Mesenchymal stem cell (in vitro differentiated cells and primary cell): ENCODE data around the gene NOSIP.

Experiments used
- DNase-seq: peaks from one replicate; pipeline ENCODE4 v3.0.0-alpha.2; 2013
- H2AFZ ChIP-seq: one replicate; pipeline ENCODE4 v1.6.1; 2013; ENCODE audit warnings: low read depth, mild to moderate bottlenecking, control low read depth, inconsistent platforms, low read length, moderate library complexity
- H2AK5ac ChIP-seq: 2 replicates; pipeline ENCODE4 v1.6.1; 2013; ENCODE audit warnings: low read length, moderate library complexity, mild to moderate bottlenecking, inconsistent platforms; ENCODE audit not compliant: severe bottlenecking
- H2BK120ac ChIP-seq: one replicate; pipeline ENCODE4 v1.6.1; 2013; ENCODE audit warnings: low read depth, mild to moderate bottlenecking, inconsistent platforms, low read length, moderate library complexity
- H2BK12ac ChIP-seq, 2 experiments: one replicate each; pipeline ENCODE4 v1.6.1; 2013; ENCODE audit warnings: inconsistent platforms in 2 of 2, low read length in 2 of 2, mild to moderate bottlenecking in 2 of 2, moderate library complexity in 2 of 2, control low read depth in 1 of 2
- H2BK15ac ChIP-seq: one replicate; pipeline ENCODE4 v1.6.1; 2013; ENCODE audit warnings: mild to moderate bottlenecking, low read depth, inconsistent platforms; ENCODE audit not compliant: poor library complexity, severe bottlenecking
- H2BK5ac ChIP-seq: 2 replicates; pipeline ENCODE4 v1.6.1; 2013; ENCODE audit warnings: low read depth, mild to moderate bottlenecking, low read length, control low read depth, inconsistent platforms; ENCODE audit not compliant: poor library complexity, severe bottlenecking
- H3K14ac ChIP-seq, 2 experiments: one replicate each; pipeline ENCODE4 v1.6.1; 2013; ENCODE audit warnings: inconsistent platforms in 2 of 2, low read length in 2 of 2, control low read depth in 1 of 2, mild to moderate bottlenecking in 1 of 2, moderate library complexity in 1 of 2
- H3K18ac ChIP-seq, 2 experiments: one replicate each; pipeline ENCODE4 v1.6.1; 2013; ENCODE audit warnings: inconsistent platforms in 2 of 2, low read length in 2 of 2, control low read depth in 1 of 2, low read depth in 1 of 2, mild to moderate bottlenecking in 1 of 2
- H3K23ac ChIP-seq, 2 experiments: one replicate each; pipeline ENCODE4 v1.6.1; 2013; ENCODE audit warnings: inconsistent platforms in 2 of 2, low read length in 2 of 2, mild to moderate bottlenecking in 2 of 2, moderate library complexity in 2 of 2, control low read depth in 1 of 2
- H3K27ac ChIP-seq: 2 replicates; pipeline ENCODE4 v1.5.1; 2013; ENCODE audit warnings: mild to moderate bottlenecking, moderate library complexity, low read length, control low read depth, inconsistent platforms; ENCODE audit not compliant: poor library complexity, severe bottlenecking
- H3K27me3 ChIP-seq, 2 experiments: 2 replicates each; pipeline versions ENCODE4 v1.6.1 to v1.7.0; 2013; ENCODE audit warnings: low read length in 2 of 2, mild to moderate bottlenecking in 2 of 2, moderate library complexity in 2 of 2, control low read depth in 1 of 2, inconsistent platforms in 1 of 2; ENCODE audit not compliant: control insufficient read depth in 1 of 2, insufficient read depth in 1 of 2
- H3K36me3 ChIP-seq, 2 experiments: 2 replicates each; pipeline versions ENCODE4 v1.6.1 to v1.7.0; 2013; ENCODE audit warnings: low read length in 2 of 2, control low read depth in 1 of 2, inconsistent platforms in 1 of 2, low read depth in 1 of 2, mild to moderate bottlenecking in 1 of 2; ENCODE audit not compliant: insufficient read depth in 2 of 2, control insufficient read depth in 1 of 2
- H3K4ac ChIP-seq, 2 experiments: one replicate each; pipeline ENCODE4 v1.6.1; 2013; ENCODE audit warnings: inconsistent platforms in 2 of 2, low read length in 2 of 2, mild to moderate bottlenecking in 2 of 2, moderate library complexity in 2 of 2, control low read depth in 1 of 2, low read depth in 1 of 2
- H3K4me1 ChIP-seq: 2 replicates; pipeline ENCODE4 v1.6.1; 2013; ENCODE audit warnings: low read depth, low read length, control low read depth; ENCODE audit not compliant: control insufficient read depth, insufficient read depth
- H3K4me2 ChIP-seq: 2 replicates; pipeline ENCODE4 v1.6.1; 2013; ENCODE audit warnings: low read length, mild to moderate bottlenecking, inconsistent platforms; ENCODE audit not compliant: poor library complexity, severe bottlenecking
- H3K4me3 ChIP-seq, 2 experiments: 2 replicates each; pipeline versions ENCODE4 v1.5.1 to v1.7.0; 2013; ENCODE audit warnings: low read length in 2 of 2, mild to moderate bottlenecking in 2 of 2, control low read depth in 1 of 2, low read depth in 1 of 2; ENCODE audit not compliant: insufficient read depth in 1 of 2
- H3K79me1 ChIP-seq: replicated peaks from 2 replicates; pipeline ENCODE4 v1.6.1; 2013; ENCODE audit warnings: mild to moderate bottlenecking, control low read depth, low read length, inconsistent platforms; ENCODE audit not compliant: poor library complexity, severe bottlenecking
- H3K9ac ChIP-seq: 2 replicates; pipeline ENCODE4 v1.7.0; 2013; ENCODE audit warnings: mild to moderate bottlenecking, low read length, moderate library complexity
- H3K9me3 ChIP-seq: 2 replicates; pipeline ENCODE4 v1.7.0; 2013; ENCODE audit warnings: mild to moderate bottlenecking, low read length; ENCODE audit not compliant: control insufficient read depth
- H4K8ac ChIP-seq: one replicate; pipeline ENCODE4 v1.6.1; 2013; ENCODE audit warnings: inconsistent platforms, mild to moderate bottlenecking, low read length, moderate library complexity
- H4K91ac ChIP-seq: one replicate; pipeline ENCODE4 v1.6.1; 2013; ENCODE audit warnings: mild to moderate bottlenecking, low read length, inconsistent platforms
- WGBS: methylation state at CpG from one replicate; pipeline ENCODE4 v1.1.7; 2013; ENCODE audit warnings: mixed read lengths; 5-methylcytosine and 5-hydroxymethylcytosine counted together

Gene NOSIP

DNA sequence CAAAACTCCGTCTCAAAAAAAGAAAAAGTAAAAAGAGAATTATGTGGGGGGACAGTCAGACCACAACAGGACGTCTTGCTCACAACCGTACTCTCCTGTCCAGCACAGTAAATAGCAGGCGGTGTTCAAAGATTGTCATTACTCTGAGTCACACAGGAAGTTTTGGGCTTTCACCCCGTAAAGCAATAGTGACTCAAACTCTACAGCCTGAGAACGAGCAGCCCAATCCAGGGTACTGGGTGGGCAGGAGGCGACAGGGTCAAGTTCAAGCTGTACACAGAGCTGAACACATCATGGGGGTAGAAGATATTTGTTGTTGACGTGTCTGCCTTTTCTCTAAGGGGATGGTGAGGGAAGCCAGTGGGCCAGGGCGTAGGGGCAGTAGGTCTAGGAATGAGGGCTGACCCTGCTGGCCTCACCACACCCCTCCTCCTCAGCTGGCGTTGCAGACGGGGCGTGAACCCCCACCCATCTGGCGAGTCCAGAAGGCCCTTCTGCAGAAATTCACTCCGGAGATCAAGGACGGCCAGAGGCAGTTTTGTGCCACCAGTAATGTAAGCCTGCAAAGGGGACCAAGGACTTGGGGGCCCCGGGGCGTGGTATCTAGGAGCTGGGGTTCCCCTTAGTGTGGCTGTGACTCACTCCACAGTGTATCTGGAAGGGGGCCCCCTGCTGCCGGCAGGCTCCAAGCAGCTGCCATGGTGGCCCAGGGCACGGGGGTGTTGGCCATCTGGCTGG lies 33.9 kb upstream of the NOSIP start:
- Histone ChIP-seq H3K79me1 (peaks cover 35% of the 10 kb centered on the region), H3K9me3 (no peaks in the 10 kb centered on the region), H2BK120ac (no peak overlapping the region), H2BK15ac (no peak overlapping the region), H3K18ac (peak overlapping the region; percentile 60 to 90), H3K4ac (peak overlapping the region in 1 of 2 experiments; percentile 73), H2AK5ac (no peak overlapping the region), H3K23ac (no peak overlapping the region), H4K8ac (no peak overlapping the region), H3K4me2 (no peak overlapping the region), H3K9ac (peak overlapping the region; percentile 66), H2BK5ac (no peak overlapping the region), H4K91ac (peak overlapping the region; percentile 80), H3K4me3 (peak overlapping the region in 1 of 2 experiments; percentile 50), H2BK12ac (peak overlapping the region; percentile 63 to 75), H3K14ac (no peak overlapping the region), H3K4me1 (peaks cover 20% of the 10 kb centered on the region), H3K36me3 (peaks cover 45 to 67% of the 10 kb centered on the region in 2 experiments), H3K27ac (peak overlapping the region; percentile 42), H3K27me3 (no peaks in the 10 kb centered on the region), H2AFZ (no peak overlapping the region)
- DNase-seq, result peak; percentile 96
- 29% methylated on average over 18 of the region's 19 CpGs for WGBS

DNA sequence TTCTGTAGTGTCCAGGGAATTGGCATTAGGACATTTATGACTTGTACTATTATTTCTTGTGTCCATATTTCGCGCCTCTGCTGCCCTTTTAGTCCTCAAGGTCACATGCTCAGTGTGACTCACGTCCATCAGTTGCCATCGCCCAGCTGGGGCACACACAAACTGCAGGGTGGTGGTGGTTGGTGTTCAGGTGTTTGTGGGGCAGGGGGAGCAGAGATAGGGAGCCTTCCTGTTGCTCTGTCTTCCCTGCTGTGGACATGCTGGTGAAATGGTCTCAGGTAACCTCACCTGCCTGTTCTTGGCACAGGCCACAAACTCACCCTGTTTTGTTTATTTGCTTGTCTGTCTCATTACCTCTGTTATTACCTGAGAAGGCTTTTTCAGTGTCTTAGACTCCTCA lies 33.0 kb upstream of the NOSIP start:
- H3K36me3 ChIP-seq, result peaks cover 47 to 67% of the 10 kb centered on the region in 2 experiments

DNA sequence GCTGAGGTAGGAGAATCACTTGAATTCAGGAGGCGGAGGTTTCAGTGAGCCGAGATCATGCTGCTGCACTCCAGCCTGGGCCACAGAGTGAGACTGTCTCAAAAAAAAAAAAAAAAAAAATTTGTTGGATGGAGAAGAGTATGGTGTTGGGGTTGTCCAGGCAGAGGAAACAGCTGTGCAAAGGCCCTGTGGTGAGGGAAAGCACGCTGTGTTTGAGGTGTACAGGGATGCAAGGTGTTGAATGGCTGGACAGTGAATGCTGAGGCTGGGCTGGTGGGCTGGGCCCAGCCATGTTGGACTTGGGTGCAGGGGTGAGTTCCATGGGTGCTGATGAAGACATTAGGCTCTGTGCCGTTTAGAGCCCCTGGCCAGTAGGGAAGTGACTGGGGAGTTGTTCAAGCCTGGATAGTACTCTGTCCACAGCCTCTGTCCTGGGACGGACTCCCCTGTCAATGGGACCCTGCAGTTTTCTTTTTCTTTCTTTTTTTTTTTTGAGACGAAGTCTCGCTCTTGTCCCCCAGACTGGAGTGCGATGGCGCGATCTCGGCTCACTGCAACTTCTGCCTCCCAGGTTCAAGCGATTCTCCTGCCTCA lies 29.2 kb upstream of the NOSIP start:
- WGBS, result 98% methylated on average over 12 of the region's 12 CpGs
- no peaks in the 10 kb centered on the region for H3K9me3 ChIP-seq
- peak overlapping the region; percentile 8 for H2AK5ac ChIP-seq
- no peak overlapping the region for H2BK5ac ChIP-seq
- no peak overlapping the region for H2AFZ ChIP-seq
- H3K18ac ChIP-seq, result no peak overlapping the region
- H3K4ac ChIP-seq, result no peak overlapping the region
- H3K14ac ChIP-seq, result no peak overlapping the region
- no peak overlapping the region for H2BK120ac ChIP-seq
- DNase-seq, result no peak
- H3K9ac ChIP-seq, result no peak overlapping the region
- no peak overlapping the region for H3K4me3 ChIP-seq
- no peak overlapping the region for H3K23ac ChIP-seq
- no peak overlapping the region for H2BK15ac ChIP-seq
- H2BK12ac ChIP-seq, result no peak overlapping the region
- H3K27me3 ChIP-seq, result no peaks in the 10 kb centered on the region
- no peak overlapping the region for H3K27ac ChIP-seq
- H4K91ac ChIP-seq, result no peak overlapping the region
- peaks cover 9% of the 10 kb centered on the region for H3K79me1 ChIP-seq
- H4K8ac ChIP-seq, result peak overlapping the region; percentile 32
- peaks cover 48 to 63% of the 10 kb centered on the region in 2 experiments for H3K36me3 ChIP-seq
- peaks cover 19% of the 10 kb centered on the region for H3K4me1 ChIP-seq
- H3K4me2 ChIP-seq, result no peak overlapping the region

More for the DNA sequence above, 33.0 kb upstream of the NOSIP start:
- no peaks in the 10 kb centered on the region for H3K27me3 ChIP-seq
- peak overlapping the region in 1 of 2 experiments; percentile 50 for H3K4me3 ChIP-seq
- H2BK12ac ChIP-seq, result peak overlapping the region in 1 of 2 experiments; percentile 59
- H3K4me1 ChIP-seq, result peaks cover 20% of the 10 kb centered on the region
- H2AFZ ChIP-seq, result no peak overlapping the region
- H3K9me3 ChIP-seq, result no peaks in the 10 kb centered on the region
- H3K79me1 ChIP-seq, result peaks cover 32% of the 10 kb centered on the region
- peak overlapping the region; percentile 66 for H3K9ac ChIP-seq
- H2BK5ac ChIP-seq, result no peak overlapping the region
- H3K14ac ChIP-seq, result no peak overlapping the region
- peak overlapping the region; percentile 42 for H3K27ac ChIP-seq
- H2AK5ac ChIP-seq, result no peak overlapping the region
- no peak overlapping the region for H3K4me2 ChIP-seq
- DNase-seq, result peak; percentile 61
- H3K23ac ChIP-seq, result no peak overlapping the region
- no peak overlapping the region for H4K8ac ChIP-seq
- no peak overlapping the region for H2BK15ac ChIP-seq
- H3K4ac ChIP-seq, result peak overlapping the region; percentile 6 to 39
- H2BK120ac ChIP-seq, result no peak overlapping the region
- 45% methylated on average over 4 of the region's 4 CpGs for WGBS
- H3K18ac ChIP-seq, result peak overlapping the region in 1 of 2 experiments; percentile 1
- peak overlapping the region; percentile 78 for H4K91ac ChIP-seq

DNA sequence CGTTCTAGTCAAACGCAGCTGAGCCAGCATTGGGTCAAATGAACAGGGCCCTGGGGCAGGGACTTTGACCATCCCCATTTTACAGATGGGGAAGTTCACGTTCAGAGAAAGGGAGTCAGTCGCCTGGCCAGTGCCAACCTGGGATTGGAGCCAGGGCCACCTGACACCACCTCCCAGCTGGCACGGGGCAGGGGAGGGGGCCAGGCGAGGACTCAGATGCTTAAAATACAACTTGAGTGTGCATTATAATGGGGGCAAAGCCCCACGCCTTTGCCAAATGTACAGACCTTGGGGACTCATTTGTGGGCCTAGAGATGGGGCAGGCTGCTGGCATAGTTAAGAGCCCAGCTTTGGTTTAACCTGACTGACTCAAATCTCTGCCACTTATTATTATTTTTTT lies 25.2 kb upstream of the NOSIP start:
- no peaks in the 10 kb centered on the region for H3K27me3 ChIP-seq
- 98% methylated on average over 7 of the region's 7 CpGs for WGBS

More for the DNA sequence above, 25.2 kb upstream of the NOSIP start:
- H3K14ac ChIP-seq, result no peak overlapping the region
- H3K4me2 ChIP-seq, result no peak overlapping the region
- no peak overlapping the region for H3K4me3 ChIP-seq
- peaks cover 3% of the 10 kb centered on the region for H3K4me1 ChIP-seq
- no peak overlapping the region for H2AFZ ChIP-seq
- H3K18ac ChIP-seq, result no peak overlapping the region
- no peak overlapping the region for H2BK120ac ChIP-seq
- H2BK5ac ChIP-seq, result no peak overlapping the region
- peaks cover 9% of the 10 kb centered on the region for H3K79me1 ChIP-seq
- H3K9ac ChIP-seq, result no peak overlapping the region
- no peak overlapping the region for H2BK12ac ChIP-seq
- no peak overlapping the region for H2BK15ac ChIP-seq
- no peaks in the 10 kb centered on the region for H3K9me3 ChIP-seq
- H3K23ac ChIP-seq, result no peak overlapping the region
- no peak overlapping the region for H4K91ac ChIP-seq
- DNase-seq, result no peak
- peaks cover 80 to 84% of the 10 kb centered on the region in 2 experiments for H3K36me3 ChIP-seq
- no peak overlapping the region for H3K27ac ChIP-seq
- no peak overlapping the region for H2AK5ac ChIP-seq
- no peak overlapping the region for H3K4ac ChIP-seq
- H4K8ac ChIP-seq, result no peak overlapping the region
